ENCODE measurements around the gene SHH. TPM values are rescaled to one million over a fixed set of nuclear protein-coding genes. Genes with fewer than 3 reads are reported as not detected.

Gene SHH
- total RNA-seq, 1 donor from 2014 or later, result 0.26 TPM

- peaks cover 4% of the 10 kb centered on the region for H3K36me3 Mint-ChIP-seq (ENCODE audit: low read depth, unreplicated experiment)
- no peak for TF ChIP-seq CTCF (IDR thresholded peaks at IDR 0.05; ENCODE audit: unreplicated experiment)
- peaks cover 4% of the 10 kb centered on the region for H3K27me3 Mint-ChIP-seq (ENCODE audit: unreplicated experiment)
- no peak overlapping the region for H3K27ac Mint-ChIP-seq (ENCODE audit: unreplicated experiment)
- no peak for DNase-seq (ENCODE audit: low spot score)
- peaks cover 4% of the 10 kb centered on the region for H3K4me1 Mint-ChIP-seq (ENCODE audit: unreplicated experiment)
- no peaks in the 10 kb centered on the region for H3K9me3 Mint-ChIP-seq (ENCODE audit: unreplicated experiment)
- H3K4me3 Mint-ChIP-seq (ENCODE audit: unreplicated experiment), result no peak overlapping the region
Observed at GRCh38 chr7:155833651-155834050, 21.4 kb upstream of the SHH start.

- peaks cover 4% of the 10 kb centered on the region for H3K36me3 Mint-ChIP-seq (ENCODE audit: low read depth, unreplicated experiment)
- no peak overlapping the region for H3K4me3 Mint-ChIP-seq (ENCODE audit: unreplicated experiment)
- peaks cover 4% of the 10 kb centered on the region for H3K4me1 Mint-ChIP-seq (ENCODE audit: unreplicated experiment)
- no peak for TF ChIP-seq CTCF (IDR thresholded peaks at IDR 0.05; ENCODE audit: unreplicated experiment)
- no peaks in the 10 kb centered on the region for H3K9me3 Mint-ChIP-seq (ENCODE audit: unreplicated experiment)
- H3K27ac Mint-ChIP-seq (ENCODE audit: unreplicated experiment), result no peak overlapping the region
- peaks cover 3% of the 10 kb centered on the region for H3K27me3 Mint-ChIP-seq (ENCODE audit: unreplicated experiment)
- no peak for DNase-seq (ENCODE audit: low spot score)
Observed at GRCh38 chr7:155832581-155832981, 20.3 kb upstream of the SHH start.

GRCh38 chr7:155831807-155832524, 19.7 kb upstream of the SHH start:
- Mint-ChIP-seq H3K4me3 (ENCODE audit: unreplicated experiment) (no peak overlapping the region), H3K27me3 (ENCODE audit: unreplicated experiment) (peaks cover 3% of the 10 kb centered on the region), H3K9me3 (ENCODE audit: unreplicated experiment) (no peaks in the 10 kb centered on the region), H3K4me1 (ENCODE audit: unreplicated experiment) (peaks cover 7% of the 10 kb centered on the region), H3K27ac (ENCODE audit: unreplicated experiment) (no peak overlapping the region), H3K36me3 (ENCODE audit: low read depth, unreplicated experiment) (peaks cover 4% of the 10 kb centered on the region)
- no peak for DNase-seq (ENCODE audit: low spot score)
- TF ChIP-seq CTCF (IDR thresholded peaks at IDR 0.05; ENCODE audit: unreplicated experiment), result no peak

GRCh38 chr7:155830961-155831806, 18.9 kb upstream of the SHH start:
- TF ChIP-seq CTCF (IDR thresholded peaks at IDR 0.05; ENCODE audit: unreplicated experiment), result no peak
- DNase-seq (ENCODE audit: low spot score), result no peak
- Mint-ChIP-seq H3K4me1 (ENCODE audit: unreplicated experiment) (peaks cover 13% of the 10 kb centered on the region), H3K27ac (ENCODE audit: unreplicated experiment) (no peak overlapping the region), H3K27me3 (ENCODE audit: unreplicated experiment) (peaks cover 3% of the 10 kb centered on the region), H3K4me3 (ENCODE audit: unreplicated experiment) (no peak overlapping the region), H3K36me3 (ENCODE audit: low read depth, unreplicated experiment) (peaks cover 4% of the 10 kb centered on the region), H3K9me3 (ENCODE audit: unreplicated experiment) (no peaks in the 10 kb centered on the region)

Data from endothelial cell (in vitro differentiated cells).